SK-N-SH (cell line): ENCODE results near the gene STAT6. TPM values are rescaled to one million over a fixed set of nuclear protein-coding genes. Genes with fewer than 3 reads are reported as not detected.

ENCODE experiments used
- FOXJ3 ChIP-seq: sonication (generic); formaldehyde crosslinking; IDR thresholded peaks from 2 replicates; pipeline ENCODE4 v1.5.1; 2020; ENCODE audit warnings: mild to moderate bottlenecking, missing genetic modification reagents
- RAD21 ChIP-seq: IDR thresholded peaks from 2 replicates; pipeline ENCODE4 v1.6.1; 2012; ENCODE audit warnings: mild to moderate bottlenecking, low read length
- polyA plus RNA-seq, 3 experiments: library from polyadenylated mRNA; depleted of rRNA; stranded (reverse); fragments of >200 nt; gene quantifications; 2 replicates each; pipeline ENCODE4 v1.2.3, GENCODE V29; 2012
- TF ChIP-seq, protein P1 (sequence below): IDR thresholded peaks from 2 replicates; pipeline ENCODE4 v1.4.0; 2012; ENCODE audit warnings: low read depth, borderline replicate concordance

STAT6 gene
- polyA plus RNA-seq, 1 of the 3 experiments (the other 2 are of a cell fraction), result 0.15 TPM

GRCh38 chr12:57046086-57046791, 64.9 kb downstream of the STAT6 start (continued):
- TF ChIP-seq RAD21 (no peak), FOXJ3 (CRISPR knock-in tag) (no peak)
- TF ChIP-seq, protein P1, sequence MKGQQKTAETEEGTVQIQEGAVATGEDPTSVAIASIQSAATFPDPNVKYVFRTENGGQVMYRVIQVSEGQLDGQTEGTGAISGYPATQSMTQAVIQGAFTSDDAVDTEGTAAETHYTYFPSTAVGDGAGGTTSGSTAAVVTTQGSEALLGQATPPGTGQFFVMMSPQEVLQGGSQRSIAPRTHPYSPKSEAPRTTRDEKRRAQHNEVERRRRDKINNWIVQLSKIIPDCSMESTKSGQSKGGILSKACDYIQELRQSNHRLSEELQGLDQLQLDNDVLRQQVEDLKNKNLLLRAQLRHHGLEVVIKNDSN, result no peak

Other genes with a start within 250 kb of the STAT6 start
- gene SDR9C7, start 177.0 kb downstream of the STAT6 start, polyA plus RNA-seq (2012; rRNA removed), result not detected in 2 replicates
- gene RDH16, start 153.8 kb downstream of the STAT6 start, polyA plus RNA-seq (2012; rRNA removed), result 0.12 and 0.18 TPM in 2 replicates
- 3.7 and 4.8 TPM in 2 replicates for gene ZBTB39, start 104.8 kb downstream of the STAT6 start, polyA plus RNA-seq (2012; rRNA removed)
- gene TAC3, start 94.8 kb downstream of the STAT6 start, polyA plus RNA-seq (2012; rRNA removed), result not detected in 2 replicates
- gene MYO1A, start 61.2 kb downstream of the STAT6 start, polyA plus RNA-seq (2012; rRNA removed), result not detected in 2 replicates
- 6.2 and 8.8 TPM in 2 replicates for gene NEMP1, start 32.6 kb downstream of the STAT6 start, polyA plus RNA-seq (2012; rRNA removed)
- gene NAB2, start 22.2 kb downstream of the STAT6 start, polyA plus RNA-seq (2012; rRNA removed), result 23.7 and 24.9 TPM in 2 replicates
- 18.8 and 55.0 TPM in 2 replicates for gene LRP1, start 17.1 kb upstream of the STAT6 start, polyA plus RNA-seq (2012; rRNA removed)
- not detected in 2 replicates for gene LRP1-AS, start 36.3 kb upstream of the STAT6 start, polyA plus RNA-seq (2012; rRNA removed)
- 0.18 and 0.31 TPM in 2 replicates for gene NXPH4, start 105.4 kb upstream of the STAT6 start, polyA plus RNA-seq (2012; rRNA removed)
- 181 and 204 TPM in 2 replicates for gene SHMT2, start 118.3 kb upstream of the STAT6 start, polyA plus RNA-seq (2012; rRNA removed)
- 0.63 and 0.76 TPM in 2 replicates for gene STAC3, start 139.8 kb upstream of the STAT6 start, polyA plus RNA-seq (2012; rRNA removed)